Thoracic aorta (tissue), 2 donors: ENCODE data around the gene DEFB113. TPM values are rescaled to one million over a fixed set of nuclear protein-coding genes. Genes with fewer than 3 reads are reported as not detected.

ENCODE experiments used
- ATAC-seq: fragments of 150-250 bp; one replicate; pipeline ENCODE4 v1.8.0; 2017; ENCODE audit warnings: low read depth; ENCODE audit not compliant: insufficient number of reproducible peaks, low FRiP score
- DNase-seq: peaks from one replicate; pipeline ENCODE4 v3.0.0-alpha.2; 2020; ENCODE audit warnings: low spot score
- H3K27ac ChIP-seq, 2 donors: fragments of 200-600 bp; sonication (generic); 1 replicate in 1 of 2; 2 replicates in 1 of 2; pipeline ENCODE4 v1.5.1; 2016; ENCODE audit warnings: mild to moderate bottlenecking in 2 of 2, moderate library complexity in 2 of 2
- H3K27me3 ChIP-seq: fragments of 200-600 bp; sonication (generic); replicated peaks from 2 replicates; pipeline ENCODE4 v1.6.0; 2016; ENCODE audit warnings: mild to moderate bottlenecking; ENCODE audit not compliant: insufficient read depth
- H3K36me3 ChIP-seq: fragments of 200-600 bp; sonication (generic); one replicate; pipeline ENCODE4 v1.5.1; 2016
- H3K4me1 ChIP-seq, 2 donors: fragments of 200-600 bp; sonication (generic); 1 replicate in 1 of 2; 2 replicates in 1 of 2; pipeline versions ENCODE4 v1.5.1 to v1.6.0; 2016; ENCODE audit warnings: low read depth in 2 of 2, mild to moderate bottlenecking in 1 of 2; ENCODE audit not compliant: control insufficient read depth in 1 of 2
- H3K4me3 ChIP-seq: fragments of 200-600 bp; sonication (generic); 2 replicates; pipeline ENCODE4 v1.5.1; 2016; ENCODE audit warnings: mild to moderate bottlenecking
- H3K9me3 ChIP-seq: fragments of 200-600 bp; sonication (generic); 2 replicates; pipeline ENCODE4 v1.5.1; 2016
- total RNA-seq, 2 donors: library from RNA; depleted of rRNA; stranded (reverse); fragments of >200 nt; gene quantifications; one replicate each; pipeline versions ENCODE4 v1.1.0 to v1.2.3, GENCODE V29; 2016
- TF ChIP-seq, protein P1 (sequence below): fragments of 200-600 bp; sonication (generic); IDR thresholded peaks from one replicate; pipeline ENCODE4 v1.5.1; 2019; ENCODE audit warnings: antibody characterized with exemption

The DEFB113 gene
- total RNA-seq, 2 donors from 2014 or later, result not detected

DNA sequence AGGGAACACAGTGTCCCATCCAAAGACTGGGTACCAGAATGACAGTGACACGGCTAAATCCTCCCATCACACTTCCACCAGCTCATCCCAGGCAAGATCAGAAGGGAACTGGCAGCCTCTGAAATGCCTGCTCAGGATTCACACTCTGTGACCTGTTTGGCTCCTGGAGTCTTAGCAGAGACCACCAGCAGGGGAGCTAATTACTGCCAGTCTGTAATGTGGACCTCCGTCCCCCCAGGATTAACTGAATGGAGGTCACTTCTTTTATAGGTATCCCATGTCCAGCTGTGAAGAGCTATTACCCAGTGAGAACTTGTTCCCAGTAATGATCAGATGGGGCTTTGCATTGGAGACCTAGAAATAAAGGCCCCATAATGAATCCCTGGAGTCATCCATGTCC is 50.6 kb downstream of the DEFB113 start:
- H3K4me1 ChIP-seq, result no peaks in the 10 kb centered on the region
- TF ChIP-seq, protein P1, sequence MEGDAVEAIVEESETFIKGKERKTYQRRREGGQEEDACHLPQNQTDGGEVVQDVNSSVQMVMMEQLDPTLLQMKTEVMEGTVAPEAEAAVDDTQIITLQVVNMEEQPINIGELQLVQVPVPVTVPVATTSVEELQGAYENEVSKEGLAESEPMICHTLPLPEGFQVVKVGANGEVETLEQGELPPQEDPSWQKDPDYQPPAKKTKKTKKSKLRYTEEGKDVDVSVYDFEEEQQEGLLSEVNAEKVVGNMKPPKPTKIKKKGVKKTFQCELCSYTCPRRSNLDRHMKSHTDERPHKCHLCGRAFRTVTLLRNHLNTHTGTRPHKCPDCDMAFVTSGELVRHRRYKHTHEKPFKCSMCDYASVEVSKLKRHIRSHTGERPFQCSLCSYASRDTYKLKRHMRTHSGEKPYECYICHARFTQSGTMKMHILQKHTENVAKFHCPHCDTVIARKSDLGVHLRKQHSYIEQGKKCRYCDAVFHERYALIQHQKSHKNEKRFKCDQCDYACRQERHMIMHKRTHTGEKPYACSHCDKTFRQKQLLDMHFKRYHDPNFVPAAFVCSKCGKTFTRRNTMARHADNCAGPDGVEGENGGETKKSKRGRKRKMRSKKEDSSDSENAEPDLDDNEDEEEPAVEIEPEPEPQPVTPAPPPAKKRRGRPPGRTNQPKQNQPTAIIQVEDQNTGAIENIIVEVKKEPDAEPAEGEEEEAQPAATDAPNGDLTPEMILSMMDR, result no peak
- H3K36me3 ChIP-seq, result no peaks in the 10 kb centered on the region
- H3K27me3 ChIP-seq, result no peaks in the 10 kb centered on the region
- DNase-seq, result no peak
- no peaks in the 10 kb centered on the region for H3K9me3 ChIP-seq
- H3K27ac ChIP-seq, result no peak overlapping the region
- H3K4me3 ChIP-seq, result no peak overlapping the region
- ATAC-seq, result no peak

Other genes with a start within 250 kb of the DEFB113 start
- gene CRISP3, start 225.2 kb downstream of the DEFB113 start, total RNA-seq, result not detected
- not detected for gene PGK2, start 182.3 kb downstream of the DEFB113 start, total RNA-seq
- not detected for gene CRISP1, start 103.1 kb downstream of the DEFB113 start, total RNA-seq
- not detected for gene DEFB114, start 5.5 kb downstream of the DEFB113 start, total RNA-seq
- gene DEFB110, start 52.4 kb upstream of the DEFB113 start, total RNA-seq, result not detected
- gene DEFB112, start 80.3 kb upstream of the DEFB113 start, total RNA-seq, result not detected